ENCODE data around the gene MSN.
"Not testable (repeated sequence)": the region's sequence is repeated elsewhere in the genome, so short reads cannot be mapped to it uniquely, and the experiment has no call there.

DNA sequence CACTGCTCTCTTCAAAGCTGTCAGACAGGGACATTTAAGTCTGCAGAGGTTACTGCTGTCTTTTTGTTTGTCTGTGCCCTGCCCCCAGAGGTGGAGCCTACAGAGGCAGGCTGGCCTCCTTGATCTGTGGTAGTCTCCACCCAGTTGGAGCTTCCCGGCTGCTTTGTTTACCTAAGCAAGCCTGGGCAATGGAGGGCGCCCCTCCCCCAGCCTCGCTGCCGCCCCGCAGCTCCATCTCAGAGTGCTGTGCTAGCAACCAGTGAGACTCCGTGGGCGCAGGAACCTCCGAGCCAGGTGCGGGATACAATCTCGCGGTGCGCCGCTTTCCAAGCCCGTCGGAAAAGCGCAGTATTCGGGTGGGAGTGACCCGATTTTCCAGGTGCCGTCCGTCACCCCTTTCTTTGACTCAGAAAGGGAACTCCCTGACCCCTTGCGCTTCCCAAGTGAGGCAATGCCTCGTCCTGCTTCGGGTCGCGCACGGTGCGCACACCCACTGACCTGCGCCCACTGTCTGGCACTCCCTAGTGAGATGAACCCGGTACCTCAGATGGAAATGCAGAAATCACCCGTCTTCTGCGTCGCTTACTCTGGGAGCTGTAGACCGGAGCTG lies 47.3 kb upstream of the MSN start:
- TF ChIP-seq FOXK1 (CRISPR knock-in tag; IDR thresholded peaks at IDR 0.05); ELF4 (CRISPR knock-in tag; IDR thresholded peaks at IDR 0.05; ENCODE audit: low read depth); FOXJ3 (CRISPR knock-in tag; IDR thresholded peaks at IDR 0.05; ENCODE audit: borderline replicate concordance); TEAD4 (CRISPR knock-in tag; IDR thresholded peaks at IDR 0.05); JUN (CRISPR knock-in tag; IDR thresholded peaks at IDR 0.05): not testable (repeated sequence)
- TF ChIP-seq, protein P1, sequence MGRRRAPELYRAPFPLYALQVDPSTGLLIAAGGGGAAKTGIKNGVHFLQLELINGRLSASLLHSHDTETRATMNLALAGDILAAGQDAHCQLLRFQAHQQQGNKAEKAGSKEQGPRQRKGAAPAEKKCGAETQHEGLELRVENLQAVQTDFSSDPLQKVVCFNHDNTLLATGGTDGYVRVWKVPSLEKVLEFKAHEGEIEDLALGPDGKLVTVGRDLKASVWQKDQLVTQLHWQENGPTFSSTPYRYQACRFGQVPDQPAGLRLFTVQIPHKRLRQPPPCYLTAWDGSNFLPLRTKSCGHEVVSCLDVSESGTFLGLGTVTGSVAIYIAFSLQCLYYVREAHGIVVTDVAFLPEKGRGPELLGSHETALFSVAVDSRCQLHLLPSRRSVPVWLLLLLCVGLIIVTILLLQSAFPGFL (CRISPR knock-in tag; IDR thresholded peaks at IDR 0.05; ENCODE audit: borderline replicate concordance): not testable (repeated sequence)
- TF ChIP-seq, protein P2, sequence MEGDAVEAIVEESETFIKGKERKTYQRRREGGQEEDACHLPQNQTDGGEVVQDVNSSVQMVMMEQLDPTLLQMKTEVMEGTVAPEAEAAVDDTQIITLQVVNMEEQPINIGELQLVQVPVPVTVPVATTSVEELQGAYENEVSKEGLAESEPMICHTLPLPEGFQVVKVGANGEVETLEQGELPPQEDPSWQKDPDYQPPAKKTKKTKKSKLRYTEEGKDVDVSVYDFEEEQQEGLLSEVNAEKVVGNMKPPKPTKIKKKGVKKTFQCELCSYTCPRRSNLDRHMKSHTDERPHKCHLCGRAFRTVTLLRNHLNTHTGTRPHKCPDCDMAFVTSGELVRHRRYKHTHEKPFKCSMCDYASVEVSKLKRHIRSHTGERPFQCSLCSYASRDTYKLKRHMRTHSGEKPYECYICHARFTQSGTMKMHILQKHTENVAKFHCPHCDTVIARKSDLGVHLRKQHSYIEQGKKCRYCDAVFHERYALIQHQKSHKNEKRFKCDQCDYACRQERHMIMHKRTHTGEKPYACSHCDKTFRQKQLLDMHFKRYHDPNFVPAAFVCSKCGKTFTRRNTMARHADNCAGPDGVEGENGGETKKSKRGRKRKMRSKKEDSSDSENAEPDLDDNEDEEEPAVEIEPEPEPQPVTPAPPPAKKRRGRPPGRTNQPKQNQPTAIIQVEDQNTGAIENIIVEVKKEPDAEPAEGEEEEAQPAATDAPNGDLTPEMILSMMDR (IDR thresholded peaks at IDR 0.05): not testable (repeated sequence)
- TF ChIP-seq, protein P3, sequence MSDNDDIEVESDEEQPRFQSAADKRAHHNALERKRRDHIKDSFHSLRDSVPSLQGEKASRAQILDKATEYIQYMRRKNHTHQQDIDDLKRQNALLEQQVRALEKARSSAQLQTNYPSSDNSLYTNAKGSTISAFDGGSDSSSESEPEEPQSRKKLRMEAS (CRISPR knock-in tag; IDR thresholded peaks at IDR 0.05): not testable (repeated sequence)

All from WTC11 (cell line).